Measurements from ENCODE around the gene RILPL1.
"Not testable (repeated sequence)": the region's sequence is repeated elsewhere in the genome, so short reads cannot be mapped to it uniquely, and the experiment has no call there.

The RILPL1 gene

DNA sequence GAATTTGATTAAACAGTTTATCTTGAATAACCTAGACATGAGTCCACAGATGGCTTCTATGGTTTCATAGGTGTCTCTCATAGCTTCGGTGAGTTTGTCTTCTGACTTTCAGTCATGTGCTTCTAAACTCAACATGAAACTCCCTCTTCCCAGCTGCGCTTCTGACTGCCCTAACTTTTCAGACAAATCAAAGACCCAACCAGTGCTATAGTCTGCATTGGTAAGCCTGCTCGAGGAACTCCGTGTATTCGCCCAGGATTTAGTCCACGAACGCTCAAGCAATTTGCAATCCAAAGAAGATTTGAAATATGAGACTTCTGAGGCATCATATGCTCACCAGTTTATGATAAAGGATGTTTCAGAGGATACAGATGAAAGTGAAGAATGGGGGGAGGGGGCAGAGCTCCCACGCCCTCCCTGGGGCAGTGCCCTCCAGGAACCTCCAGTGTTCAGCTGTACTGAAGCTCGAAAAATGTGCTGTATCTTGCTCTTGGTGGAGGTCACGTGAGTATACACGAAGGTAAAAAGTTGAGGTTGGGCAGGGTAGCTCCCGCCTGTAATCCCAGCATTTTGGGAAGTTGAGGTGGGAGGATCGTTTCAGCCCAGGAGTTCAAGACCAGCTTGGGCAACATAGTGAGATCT lies 91.9 kb downstream of the RILPL1 start:
- no peak for DNase-seq (ENCODE audit: low read depth)
- no peak overlapping the region for H3K4me3 ChIP-seq (ENCODE audit: low read depth, low read length)
- TF ChIP-seq, protein P1, sequence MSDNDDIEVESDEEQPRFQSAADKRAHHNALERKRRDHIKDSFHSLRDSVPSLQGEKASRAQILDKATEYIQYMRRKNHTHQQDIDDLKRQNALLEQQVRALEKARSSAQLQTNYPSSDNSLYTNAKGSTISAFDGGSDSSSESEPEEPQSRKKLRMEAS (IDR thresholded peaks at IDR 0.05; ENCODE audit: low read depth, low read length) = no peak
- TF ChIP-seq POLR2A (IDR thresholded peaks at IDR 0.05; ENCODE audit: extremely low read depth, insufficient read length) (no peak), MYC (IDR thresholded peaks at IDR 0.05; ENCODE audit: low read depth, low read length) (no peak)
- TF ChIP-seq, protein P2, sequence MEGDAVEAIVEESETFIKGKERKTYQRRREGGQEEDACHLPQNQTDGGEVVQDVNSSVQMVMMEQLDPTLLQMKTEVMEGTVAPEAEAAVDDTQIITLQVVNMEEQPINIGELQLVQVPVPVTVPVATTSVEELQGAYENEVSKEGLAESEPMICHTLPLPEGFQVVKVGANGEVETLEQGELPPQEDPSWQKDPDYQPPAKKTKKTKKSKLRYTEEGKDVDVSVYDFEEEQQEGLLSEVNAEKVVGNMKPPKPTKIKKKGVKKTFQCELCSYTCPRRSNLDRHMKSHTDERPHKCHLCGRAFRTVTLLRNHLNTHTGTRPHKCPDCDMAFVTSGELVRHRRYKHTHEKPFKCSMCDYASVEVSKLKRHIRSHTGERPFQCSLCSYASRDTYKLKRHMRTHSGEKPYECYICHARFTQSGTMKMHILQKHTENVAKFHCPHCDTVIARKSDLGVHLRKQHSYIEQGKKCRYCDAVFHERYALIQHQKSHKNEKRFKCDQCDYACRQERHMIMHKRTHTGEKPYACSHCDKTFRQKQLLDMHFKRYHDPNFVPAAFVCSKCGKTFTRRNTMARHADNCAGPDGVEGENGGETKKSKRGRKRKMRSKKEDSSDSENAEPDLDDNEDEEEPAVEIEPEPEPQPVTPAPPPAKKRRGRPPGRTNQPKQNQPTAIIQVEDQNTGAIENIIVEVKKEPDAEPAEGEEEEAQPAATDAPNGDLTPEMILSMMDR (IDR thresholded peaks at IDR 0.05; ENCODE audit: low read depth, low read length) = no peak

DNA sequence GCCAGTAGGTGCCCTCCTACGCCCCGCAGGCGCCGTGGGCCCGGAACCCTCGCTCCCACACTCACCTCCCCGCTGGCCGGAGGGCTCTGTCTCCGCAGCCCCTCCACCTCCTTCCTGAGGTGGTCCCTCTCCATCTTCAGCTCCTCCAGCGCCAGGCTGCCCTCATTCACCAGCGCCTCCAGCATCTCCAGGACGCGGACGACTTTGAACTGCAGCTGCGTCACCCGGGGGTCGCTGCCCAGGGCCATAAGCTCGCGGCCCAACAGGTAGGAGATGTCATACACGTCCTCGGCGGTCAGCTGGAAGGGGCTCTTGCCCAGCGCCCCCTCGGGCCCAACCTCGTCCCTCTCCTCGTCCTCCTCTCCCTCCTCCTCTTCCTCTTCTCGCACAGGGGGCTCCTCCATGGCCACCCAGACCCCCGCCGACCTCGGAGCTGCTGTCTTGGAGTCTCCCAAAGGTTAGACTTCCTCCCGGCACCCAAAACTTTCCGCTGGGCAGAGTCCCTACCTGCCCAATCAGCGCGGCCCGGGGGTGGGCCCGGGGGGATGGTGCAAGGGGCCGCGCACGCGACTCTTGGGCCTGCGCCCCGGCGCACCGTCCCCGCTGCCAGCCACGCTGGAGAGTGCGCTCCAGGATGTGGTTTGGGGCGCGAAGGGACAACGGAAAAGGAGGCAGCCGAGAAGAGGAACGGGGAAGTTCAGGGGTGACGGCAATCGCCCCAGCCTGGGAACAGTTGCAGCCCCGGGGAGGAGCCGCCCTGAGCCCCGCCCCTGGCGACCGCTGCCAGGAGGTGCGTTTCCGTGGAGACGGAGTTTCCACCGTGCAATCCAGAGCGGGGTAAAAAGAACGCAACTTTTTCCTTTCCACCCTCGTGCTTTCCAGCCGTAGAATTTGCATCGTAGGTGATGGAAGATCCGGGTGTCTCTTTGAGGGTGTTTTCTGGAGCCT lies 97.2 kb downstream of the RILPL1 start, which contains the start of gene RILPL2:
RILPL2 (minus strand) TSS at position 668 of the 948 bp plus-strand sequence; CDS start at position 404, 264 bp downstream.
- DNase-seq (ENCODE audit: low read depth) = peak; percentile 100

DNA sequence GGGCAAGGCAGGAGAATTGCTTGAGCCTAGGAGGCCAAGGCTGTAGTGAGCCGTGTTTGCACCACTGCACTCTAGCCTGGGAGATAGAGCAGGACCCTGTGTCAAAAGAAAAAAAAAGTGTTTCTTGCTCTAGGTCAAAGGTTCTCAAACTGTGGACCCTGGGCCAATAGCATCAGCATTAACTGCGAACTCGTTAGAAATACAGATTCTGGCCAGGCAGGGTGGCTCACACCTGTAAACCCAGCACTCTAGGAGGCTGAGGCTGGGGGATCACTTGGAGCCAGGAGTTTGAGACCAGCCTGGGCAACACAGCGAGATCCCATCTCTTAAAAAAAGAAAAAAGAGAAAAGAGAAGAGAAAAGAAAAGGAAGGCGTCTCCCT lies 97.9 kb downstream of the RILPL1 start:
- no peak for DNase-seq (ENCODE audit: low read depth)
- H3K4me3 ChIP-seq (ENCODE audit: low read depth, low read length) = peak overlapping the region; percentile 85
- TF ChIP-seq, protein P2 (IDR thresholded peaks at IDR 0.05; ENCODE audit: low read depth, low read length) = no peak
- TF ChIP-seq POLR2A (IDR thresholded peaks at IDR 0.05; ENCODE audit: extremely low read depth, insufficient read length) = no peak
- no peak for TF ChIP-seq MYC (IDR thresholded peaks at IDR 0.05; ENCODE audit: low read depth, low read length)

More for the DNA sequence above, 97.2 kb downstream of the RILPL1 start, which contains the start of gene RILPL2:
- peak within 1 kb of the TSS; percentile 85 for H3K4me3 ChIP-seq (ENCODE audit: low read depth, low read length)
- TF ChIP-seq POLR2A (IDR thresholded peaks at IDR 0.05; ENCODE audit: extremely low read depth, insufficient read length) (peak; percentile 80), MYC (IDR thresholded peaks at IDR 0.05; ENCODE audit: low read depth, low read length) (peak; percentile 98)
- TF ChIP-seq, protein P1 (IDR thresholded peaks at IDR 0.05; ENCODE audit: low read depth, low read length) = peak; percentile 94
- TF ChIP-seq, protein P2 (IDR thresholded peaks at IDR 0.05; ENCODE audit: low read depth, low read length) = no peak

DNA sequence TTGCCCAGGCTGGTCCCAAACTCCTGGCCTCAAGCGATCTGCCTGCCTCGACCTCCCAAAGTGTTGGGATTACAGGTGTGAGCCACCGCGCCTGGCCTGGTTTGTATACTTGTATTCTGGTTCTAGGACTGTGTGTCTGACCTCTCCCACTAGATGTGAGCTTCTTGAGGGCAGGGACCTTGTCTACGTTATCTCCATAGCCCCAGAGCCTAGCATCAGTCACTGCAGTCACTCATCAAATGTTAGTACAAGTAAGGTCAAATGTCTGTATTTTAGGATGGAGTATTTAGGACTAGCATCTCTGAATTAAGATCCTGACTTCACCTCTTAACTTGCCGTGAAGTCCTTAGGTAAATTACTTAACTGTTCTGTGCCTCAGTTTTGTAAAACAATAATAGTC lies 99.9 kb downstream of the RILPL1 start:
- H3K4me3 ChIP-seq (ENCODE audit: low read depth, low read length) = peak overlapping the region; percentile 85
- peak; percentile 50 for DNase-seq (ENCODE audit: low read depth)
- TF ChIP-seq, protein P2 (IDR thresholded peaks at IDR 0.05; ENCODE audit: low read depth, low read length) = no peak
- no peak for TF ChIP-seq MYC (IDR thresholded peaks at IDR 0.05; ENCODE audit: low read depth, low read length)
- no peak for TF ChIP-seq POLR2A (IDR thresholded peaks at IDR 0.05; ENCODE audit: extremely low read depth, insufficient read length)
- TF ChIP-seq, protein P1 (IDR thresholded peaks at IDR 0.05; ENCODE audit: low read depth, low read length) = no peak

DNA sequence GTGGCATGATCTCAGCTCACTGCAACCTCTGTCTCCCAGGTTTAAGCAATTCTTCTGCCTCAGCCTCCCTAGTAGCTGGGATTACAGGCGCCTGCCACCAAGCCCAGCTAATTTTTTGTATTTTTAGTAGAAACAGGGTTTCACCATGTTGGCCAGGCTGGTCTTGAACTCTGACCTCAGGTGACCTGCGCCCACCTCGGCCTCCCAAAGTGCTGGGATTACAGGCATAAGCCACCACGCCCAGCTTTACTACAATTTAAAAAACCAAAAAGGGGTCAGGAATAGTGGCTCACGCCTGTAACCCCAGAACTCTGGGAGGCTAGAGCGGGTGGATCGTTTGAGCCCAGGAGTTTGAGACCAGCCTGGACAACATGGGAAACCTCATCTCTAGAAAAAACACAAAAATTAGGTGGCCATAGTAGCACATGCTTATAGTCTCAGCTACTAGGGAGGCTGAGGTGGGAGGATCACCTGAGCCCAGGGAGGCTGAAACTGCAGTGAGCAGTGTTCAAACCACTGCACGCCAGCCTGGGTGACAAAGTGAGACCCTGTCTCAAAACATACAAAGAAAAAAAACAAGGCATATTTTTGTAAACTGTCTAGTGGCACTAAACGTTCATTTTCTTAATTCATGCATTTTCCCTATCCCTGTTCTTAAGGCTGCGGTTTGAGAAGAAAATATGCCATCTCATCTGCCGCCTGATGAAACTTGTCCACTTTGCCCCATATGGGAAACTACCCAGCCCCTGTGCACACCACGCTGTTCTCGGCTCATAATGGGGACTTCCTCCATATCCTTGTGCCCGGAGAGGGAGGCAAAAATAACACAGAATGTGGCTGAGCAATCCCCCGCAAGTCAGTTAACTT lies 101.3 kb downstream of the RILPL1 start:
- peak; percentile 94 for DNase-seq (ENCODE audit: low read depth)
- H3K4me3 ChIP-seq (ENCODE audit: low read depth, low read length) = peak overlapping the region; percentile 85
- TF ChIP-seq, protein P1 (IDR thresholded peaks at IDR 0.05; ENCODE audit: low read depth, low read length) = peak; percentile 89
- TF ChIP-seq MYC (IDR thresholded peaks at IDR 0.05; ENCODE audit: low read depth, low read length) = peak; percentile 91

DNA sequence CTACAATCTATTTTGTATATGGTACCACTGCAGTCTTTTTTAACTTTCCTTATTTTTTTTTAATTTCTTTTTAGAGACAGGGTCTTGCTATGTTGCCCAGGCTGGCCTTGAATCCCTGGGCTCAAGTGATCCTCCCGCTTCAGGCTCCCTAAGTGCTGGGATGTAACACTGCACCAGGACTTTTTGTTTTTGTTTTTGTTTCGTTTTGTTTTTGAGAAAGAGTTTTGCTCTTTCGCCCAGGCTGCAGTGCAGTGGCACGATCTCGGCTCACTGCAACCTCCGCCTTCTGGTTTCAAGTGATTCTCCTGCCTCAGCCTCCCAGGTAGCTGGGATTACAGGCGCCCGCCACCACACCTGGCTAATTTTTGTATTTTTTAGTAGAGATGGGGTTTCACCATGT lies 104.4 kb downstream of the RILPL1 start:
- not testable (repeated sequence) for DNase-seq (ENCODE audit: low read depth); H3K4me3 ChIP-seq (ENCODE audit: low read depth, low read length)
